Fibroblast of skin of left quadriceps (primary cell): ENCODE data around the gene MAPK8IP2.

Experiments used
- DNase-seq, 2 experiments: peaks; one replicate each; pipeline ENCODE4 v3.0.0-alpha.2; 2013; ENCODE audit warnings: low read depth in 2 of 2

The MAPK8IP2 gene

GRCh38 chr22:50600538-50600937, at the start of gene MAPK8IP2:
MAPK8IP2 (plus strand) TSS chr22:50600793; CDS start chr22:50600819, 26 bp downstream.
- no peak for DNase-seq

GRCh38 chr22:50551160-50551752, 49.3 kb upstream of the MAPK8IP2 start:
- DNase-seq, result no peak

GRCh38 chr22:50553310-50553709, 47.3 kb upstream of the MAPK8IP2 start:
- no peak for DNase-seq

GRCh38 chr22:50556703-50557102, 43.9 kb upstream of the MAPK8IP2 start:
- DNase-seq, result no peak

GRCh38 chr22:50560034-50560433, 40.6 kb upstream of the MAPK8IP2 start:
- DNase-seq, result no peak

GRCh38 chr22:50561401-50562358, 38.9 kb upstream of the MAPK8IP2 start:
- DNase-seq, result no peak

GRCh38 chr22:50562523-50563412, 37.8 kb upstream of the MAPK8IP2 start, which contains the start of gene SYCE3:
SYCE3 (minus strand) TSS chr22:50562919; CDS start chr22:50556405, 6,514 bp downstream.
- DNase-seq, result peak; percentile 79 to 80

- DNase-seq, result no peak
These were observed 37.0 kb upstream of the MAPK8IP2 start for GRCh38 chr22:50563413-50564160.

GRCh38 chr22:50564289-50564688, 36.3 kb upstream of the MAPK8IP2 start:
- DNase-seq, result no peak

- no peak for DNase-seq
These were observed 32.8 kb upstream of the MAPK8IP2 start for GRCh38 chr22:50567721-50568252.

GRCh38 chr22:50568626-50569025, 32.0 kb upstream of the MAPK8IP2 start:
- DNase-seq, result no peak

GRCh38 chr22:50569041-50569459, 31.5 kb upstream of the MAPK8IP2 start:
- DNase-seq, result no peak

GRCh38 chr22:50569896-50570535, 30.6 kb upstream of the MAPK8IP2 start:
- no peak for DNase-seq

GRCh38 chr22:50570861-50571260, 29.7 kb upstream of the MAPK8IP2 start:
- no peak for DNase-seq

GRCh38 chr22:50571264-50572175, 29.1 kb upstream of the MAPK8IP2 start:
- DNase-seq, result no peak

GRCh38 chr22:50572965-50573364, 27.6 kb upstream of the MAPK8IP2 start:
- no peak for DNase-seq

- DNase-seq, result no peak
These were observed 26.9 kb upstream of the MAPK8IP2 start for GRCh38 chr22:50573491-50574382.

GRCh38 chr22:50574383-50574755, 26.2 kb upstream of the MAPK8IP2 start:
- no peak for DNase-seq
